GM13976 (cell line): ENCODE data around the gene IKBKG.

Experiments
- DNase-seq: peaks from one replicate; pipeline ENCODE4 v3.0.0; 2012; ENCODE audit warnings: low spot score
- in situ Hi-C: fragments of 300-500 bp; cut with MboI; formaldehyde crosslinking; loops from one replicate; pipeline ENCODE4 v1.12.0; 2022; ENCODE audit warnings: low sequenced_read_pairs, mixed read lengths, inconsistent platforms; ENCODE audit not compliant: unreplicated experiment
- TF ChIP-seq, protein P1 (sequence below): IDR thresholded peaks from 2 replicates; pipeline ENCODE4 v1.5.1; 2012; ENCODE audit warnings: borderline replicate concordance, mild to moderate bottlenecking; ENCODE audit not compliant: insufficient read depth; ENCODE audit errors: extremely low read depth, missing control alignments, control extremely low read depth

IKBKG gene

DNA sequence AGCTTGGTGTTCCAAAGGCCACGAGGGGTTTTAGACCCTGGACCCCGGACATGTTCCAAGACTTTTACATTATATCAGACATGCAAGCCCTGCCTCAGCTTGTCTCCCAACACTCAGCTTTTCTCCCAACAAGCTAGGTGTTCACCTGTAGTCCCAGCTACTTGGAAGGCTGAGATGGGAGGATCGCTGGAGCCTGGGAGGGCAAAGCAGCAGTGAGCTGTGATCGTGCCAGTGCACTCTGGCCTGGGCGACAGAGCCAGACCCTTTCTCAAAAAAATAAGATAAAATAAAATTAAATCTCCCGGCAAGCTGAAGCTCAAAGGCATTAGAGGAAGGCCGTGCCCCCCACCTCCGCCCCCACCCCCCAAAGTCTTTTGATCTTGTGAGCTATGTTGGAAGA is 51.2 kb downstream of the IKBKG start:
- DNase-seq: no peak
- in situ Hi-C loops: loop anchor here (25.0 kb wide), 2 partner anchors 139 to 239 kb away; partner anchors contain the start of gene SMIM9
- TF ChIP-seq, protein P1, sequence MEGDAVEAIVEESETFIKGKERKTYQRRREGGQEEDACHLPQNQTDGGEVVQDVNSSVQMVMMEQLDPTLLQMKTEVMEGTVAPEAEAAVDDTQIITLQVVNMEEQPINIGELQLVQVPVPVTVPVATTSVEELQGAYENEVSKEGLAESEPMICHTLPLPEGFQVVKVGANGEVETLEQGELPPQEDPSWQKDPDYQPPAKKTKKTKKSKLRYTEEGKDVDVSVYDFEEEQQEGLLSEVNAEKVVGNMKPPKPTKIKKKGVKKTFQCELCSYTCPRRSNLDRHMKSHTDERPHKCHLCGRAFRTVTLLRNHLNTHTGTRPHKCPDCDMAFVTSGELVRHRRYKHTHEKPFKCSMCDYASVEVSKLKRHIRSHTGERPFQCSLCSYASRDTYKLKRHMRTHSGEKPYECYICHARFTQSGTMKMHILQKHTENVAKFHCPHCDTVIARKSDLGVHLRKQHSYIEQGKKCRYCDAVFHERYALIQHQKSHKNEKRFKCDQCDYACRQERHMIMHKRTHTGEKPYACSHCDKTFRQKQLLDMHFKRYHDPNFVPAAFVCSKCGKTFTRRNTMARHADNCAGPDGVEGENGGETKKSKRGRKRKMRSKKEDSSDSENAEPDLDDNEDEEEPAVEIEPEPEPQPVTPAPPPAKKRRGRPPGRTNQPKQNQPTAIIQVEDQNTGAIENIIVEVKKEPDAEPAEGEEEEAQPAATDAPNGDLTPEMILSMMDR: no peak

DNA sequence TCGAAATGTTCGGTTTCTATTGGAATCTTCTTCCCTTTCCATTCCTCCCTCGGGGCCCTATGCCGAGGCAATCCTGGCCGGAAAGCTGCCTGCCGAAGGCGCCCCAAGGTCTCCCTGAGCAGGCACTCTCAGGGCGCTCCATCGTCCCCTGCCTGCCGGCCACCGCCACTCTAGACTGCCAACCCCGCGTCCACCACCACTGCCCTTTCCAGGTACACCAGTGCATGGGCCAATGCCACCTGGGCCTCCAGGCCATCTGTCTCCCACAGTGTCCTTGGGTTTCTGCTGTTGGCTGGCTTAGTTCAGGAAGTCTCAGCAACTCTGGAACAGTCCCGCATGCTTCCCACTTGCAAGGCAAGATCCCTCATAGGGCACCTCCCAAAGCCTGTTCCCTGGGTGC is 52.1 kb downstream of the IKBKG start:
- no peak for DNase-seq
- in situ Hi-C loops: loop anchor here (25.0 kb wide), 2 partner anchors 138 to 238 kb away; partner anchors contain the start of gene SMIM9
- TF ChIP-seq, protein P1: no peak

DNA sequence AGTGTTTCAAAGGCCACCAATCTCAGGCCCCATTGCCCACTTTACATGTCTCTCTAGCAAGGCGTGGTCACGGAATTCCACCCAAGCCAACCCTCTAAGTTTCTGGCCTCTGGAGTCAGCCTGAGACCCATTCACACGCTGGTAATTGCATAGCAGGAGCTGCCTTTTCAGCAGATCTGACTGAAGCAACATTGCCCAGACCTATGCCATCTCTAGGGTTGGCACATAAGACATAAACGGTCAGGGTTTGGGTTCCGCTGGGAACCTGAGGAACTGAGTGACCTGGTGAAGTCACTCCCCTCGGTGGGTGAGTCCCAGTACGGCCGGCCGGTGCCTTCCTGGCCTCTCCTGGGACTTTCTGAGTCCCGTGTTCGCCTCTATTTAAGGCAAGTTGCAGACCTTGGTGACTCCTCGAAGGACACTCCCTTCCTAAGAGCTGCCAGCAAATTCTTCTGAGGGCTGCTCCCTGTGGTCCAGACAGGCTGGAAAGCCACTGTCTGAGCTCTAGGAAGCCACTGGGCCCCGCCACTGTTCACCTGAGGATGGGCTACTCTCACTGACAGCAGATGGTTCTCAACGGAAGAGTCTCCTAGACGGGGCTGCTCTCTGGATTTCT is 53.4 kb downstream of the IKBKG start:
- in situ Hi-C loops: no loop called here
- no peak for DNase-seq
- TF ChIP-seq, protein P1: no peak

DNA sequence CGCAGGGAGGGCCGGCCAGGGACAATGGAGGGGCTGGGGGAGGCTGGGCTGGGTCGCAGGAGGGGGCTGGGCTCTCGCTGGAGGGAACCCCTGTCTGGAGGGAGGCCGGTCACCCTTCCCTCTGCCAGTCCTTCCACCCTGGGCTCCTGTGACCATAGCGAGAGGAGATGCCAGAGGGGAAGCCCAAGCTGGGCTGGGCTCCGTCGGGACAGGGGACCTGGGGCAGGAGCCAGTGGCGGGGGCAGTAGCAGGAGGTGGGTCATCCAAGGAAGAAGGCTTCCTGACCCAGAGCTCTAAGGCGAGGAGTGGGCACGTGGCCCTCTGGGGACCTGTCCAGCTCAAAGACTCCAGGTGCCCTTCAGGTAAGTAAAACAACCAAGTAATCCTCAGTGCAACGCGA is 54.8 kb downstream of the IKBKG start:
- TF ChIP-seq, protein P1: no peak
- in situ Hi-C loops: no loop called here
- DNase-seq: no peak

DNA sequence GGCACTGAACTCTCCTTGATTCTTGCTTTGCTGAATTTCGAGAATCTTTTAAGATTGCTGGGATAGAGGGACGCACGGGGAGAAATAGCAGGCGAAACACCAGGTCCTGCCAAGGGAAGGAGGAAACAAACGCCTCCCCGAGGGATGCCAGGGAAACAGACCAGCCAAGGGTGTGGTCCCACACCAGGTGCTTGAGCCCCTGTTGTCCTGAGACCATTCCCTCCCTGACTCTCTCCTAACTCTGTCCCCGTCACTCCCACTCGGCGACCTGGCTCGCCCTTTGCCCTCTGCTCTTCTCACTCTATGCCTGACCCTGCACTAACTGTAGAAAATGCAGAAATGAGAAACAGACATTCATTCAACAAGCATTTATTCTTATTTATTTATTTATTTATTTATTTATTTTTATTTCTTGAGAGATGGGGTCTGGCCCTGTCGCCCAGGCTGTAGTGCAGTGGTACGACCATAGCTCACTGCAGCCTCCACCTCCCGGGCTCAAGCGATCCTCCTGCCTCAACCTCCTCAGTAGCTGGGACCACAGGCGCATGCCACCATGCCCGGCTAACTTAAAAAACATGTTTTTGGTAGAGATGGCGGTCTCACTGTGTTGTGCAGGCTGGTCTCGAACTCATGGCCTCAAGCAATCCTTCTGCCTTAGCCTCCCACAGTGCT is 55.5 kb downstream of the IKBKG start:
- DNase-seq: no peak
- in situ Hi-C loops: no loop called here
- TF ChIP-seq, protein P1: no peak

DNA sequence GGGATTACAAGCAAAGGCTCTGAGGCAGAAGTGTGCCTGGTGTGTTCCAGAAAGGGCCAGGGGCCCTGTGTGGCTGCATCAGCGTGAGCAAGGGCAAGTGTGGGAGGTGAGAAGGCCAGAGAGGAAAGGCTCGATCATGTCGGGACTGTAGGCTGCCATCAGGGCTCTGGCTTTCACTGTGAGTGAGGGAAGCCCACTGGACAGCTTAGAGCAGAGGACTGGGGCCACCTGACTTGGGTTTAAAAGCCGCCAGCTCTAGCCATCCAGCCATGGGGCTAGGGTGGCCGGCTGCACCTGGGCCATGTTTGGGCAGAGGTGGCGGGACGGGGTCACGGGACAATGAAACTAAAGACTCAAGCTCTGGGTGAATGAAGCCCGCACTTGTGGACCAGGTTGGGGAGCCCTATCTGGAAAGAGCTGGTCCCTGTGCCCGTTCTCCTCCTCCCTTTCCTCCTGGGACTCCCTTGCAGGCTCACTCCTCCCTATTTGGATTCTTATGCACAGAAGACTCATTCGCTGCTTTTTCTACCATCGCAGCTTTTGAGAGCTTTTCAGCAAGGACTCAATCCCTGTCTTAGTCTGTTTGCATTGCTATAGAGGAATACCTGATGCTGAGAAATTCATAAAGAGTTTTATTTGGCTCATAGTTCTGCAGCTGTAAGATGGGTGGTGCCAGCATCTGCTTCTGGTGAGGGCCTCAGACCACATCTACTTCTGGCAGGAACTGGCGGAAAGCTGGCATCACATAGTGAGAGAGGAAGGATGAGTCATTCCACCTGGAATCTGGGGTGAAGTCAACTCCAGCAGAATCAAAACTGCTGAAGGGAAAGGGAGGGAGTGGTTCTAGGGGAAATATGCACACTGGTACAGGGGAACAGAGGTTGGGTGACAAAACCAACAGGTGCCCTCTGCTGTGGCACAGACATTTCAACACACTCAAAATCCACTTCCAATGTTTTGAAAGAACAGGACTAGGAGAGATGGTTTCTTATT is 56.3 kb downstream of the IKBKG start:
- no peak for DNase-seq
- in situ Hi-C loops: no loop called here
- TF ChIP-seq, protein P1: no peak
